HT-29 (cell line): ENCODE data around the gene LCN12. TPM values are rescaled to one million over a fixed set of nuclear protein-coding genes. Genes with fewer than 3 reads are reported as not detected.

Source experiments
- DNase-seq: peaks from one replicate; pipeline ENCODE4 v3.0.0-alpha.2; 2015; ENCODE audit warnings: low spot score
- total RNA-seq: library from RNA; depleted of rRNA; stranded (reverse); fragments of >200 nt; shearing (Covaris generic); gene quantifications from 2 replicates; pipeline ENCODE4 v1.2.3, GENCODE V29; 2014

LCN12 gene
- total RNA-seq, 1 experiment from 2014 or later, result 0.58 TPM

GRCh38 chr9:136972743-136973142 is 20.7 kb downstream of the LCN12 start:
- DNase-seq, result no peak

- DNase-seq, result no peak
Measured at GRCh38 chr9:136973618-136974617, 21.8 kb downstream of the LCN12 start.

DNA sequence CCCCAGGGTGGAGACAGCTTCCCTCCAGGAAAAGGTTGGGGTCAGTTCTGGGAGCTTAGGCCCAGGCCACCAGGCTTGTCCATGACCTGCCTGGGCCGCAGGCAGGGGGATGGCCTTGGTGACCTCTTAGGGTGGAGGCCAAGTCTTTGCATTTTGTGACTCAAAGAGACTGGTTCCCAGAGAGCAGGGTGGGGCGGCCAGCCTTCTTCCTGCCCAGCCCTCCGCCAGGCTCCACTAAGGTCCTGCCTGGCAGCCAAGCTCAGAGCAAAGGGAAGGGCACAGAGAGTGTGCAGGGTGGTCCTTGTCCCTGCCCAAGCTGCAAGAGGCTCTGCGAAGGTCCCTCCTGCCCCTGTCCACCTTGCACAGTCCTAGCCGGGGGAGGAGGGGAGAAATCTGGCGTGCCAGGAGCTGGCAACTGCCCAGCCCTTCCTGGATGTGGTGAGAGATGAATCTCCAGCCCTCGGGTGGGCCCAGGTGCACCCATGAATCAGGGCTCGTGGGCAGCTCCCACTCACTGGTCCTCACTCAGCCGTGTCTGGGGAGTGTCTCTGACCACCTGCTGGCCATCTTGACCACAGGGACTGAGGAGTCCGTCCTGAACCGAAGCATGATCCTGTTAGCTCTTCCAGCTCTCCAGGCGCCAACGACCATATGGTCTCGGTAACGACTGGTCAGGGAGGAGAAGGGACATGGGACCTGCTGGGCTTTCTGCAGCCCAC is 22.9 kb downstream of the LCN12 start:
- no peak for DNase-seq

GRCh38 chr9:136975644-136976043 is 23.6 kb downstream of the LCN12 start:
- no peak for DNase-seq

- DNase-seq, result no peak
Measured at GRCh38 chr9:136977223-136977622, 25.1 kb downstream of the LCN12 start, which contains the start of gene PTGDS. PTGDS (plus strand) TSS chr9:136977504; CDS start chr9:136977579, 75 bp downstream.

DNA sequence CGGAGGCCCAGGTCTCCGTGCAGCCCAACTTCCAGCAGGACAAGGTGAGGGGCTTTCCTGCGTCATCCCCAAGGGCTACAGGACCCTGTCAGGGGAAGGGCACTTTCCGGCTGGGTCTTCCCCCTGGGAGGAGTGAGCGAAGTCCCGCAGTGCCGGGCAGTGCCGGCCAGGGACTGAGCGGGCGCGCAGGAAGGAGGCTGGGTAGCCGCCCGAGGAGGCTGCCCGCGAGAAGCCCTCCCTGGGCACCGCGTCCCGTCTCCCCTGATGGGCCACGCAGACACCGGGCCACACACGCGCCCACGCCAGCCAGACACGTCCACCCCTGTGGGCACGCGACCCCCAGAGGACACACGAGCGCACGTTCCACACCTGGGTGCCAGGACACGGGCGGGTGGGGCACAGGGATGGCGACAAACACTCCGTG is 25.6 kb downstream of the LCN12 start:
- no peak for DNase-seq

DNA sequence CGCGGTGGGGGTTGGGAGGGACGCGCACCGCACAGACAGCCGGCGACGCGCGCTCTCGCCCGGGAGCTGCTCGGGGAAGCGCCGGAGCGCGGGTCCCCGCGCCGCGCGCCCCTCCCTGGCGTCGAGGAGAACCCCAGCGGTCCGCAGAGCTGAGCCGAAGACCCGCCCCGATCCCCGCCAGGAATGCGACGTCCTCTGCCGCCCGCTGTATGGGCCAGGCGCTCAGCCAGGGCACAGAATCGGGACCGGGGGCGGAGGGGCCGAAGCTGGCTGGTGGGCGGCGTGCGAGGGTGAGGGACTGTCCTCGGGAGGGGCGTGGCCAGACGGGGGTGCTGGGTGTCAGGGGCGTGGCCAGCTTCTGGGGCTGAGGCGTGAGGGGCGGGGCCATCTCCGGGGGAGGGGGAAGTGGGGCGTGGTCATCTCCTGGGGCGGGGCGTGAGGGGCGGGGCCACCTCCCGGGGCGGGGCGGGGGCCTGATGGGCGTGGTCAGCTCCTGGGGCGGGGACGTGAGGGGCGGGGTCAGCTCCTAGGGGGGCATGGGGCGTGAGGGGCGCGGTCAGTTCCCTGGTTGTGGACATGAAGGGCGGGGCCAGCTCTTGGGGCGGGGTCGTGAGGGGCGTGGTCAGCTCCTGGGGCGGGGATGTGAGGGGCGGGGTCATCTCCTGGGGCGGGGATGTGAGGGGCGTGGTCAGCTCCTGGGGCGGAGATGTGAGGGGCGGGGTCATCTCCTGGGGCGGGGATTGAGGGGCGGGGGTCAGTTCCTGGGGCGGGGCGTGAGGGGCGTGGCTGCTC is 26.2 kb downstream of the LCN12 start:
- DNase-seq, result no peak

DNA sequence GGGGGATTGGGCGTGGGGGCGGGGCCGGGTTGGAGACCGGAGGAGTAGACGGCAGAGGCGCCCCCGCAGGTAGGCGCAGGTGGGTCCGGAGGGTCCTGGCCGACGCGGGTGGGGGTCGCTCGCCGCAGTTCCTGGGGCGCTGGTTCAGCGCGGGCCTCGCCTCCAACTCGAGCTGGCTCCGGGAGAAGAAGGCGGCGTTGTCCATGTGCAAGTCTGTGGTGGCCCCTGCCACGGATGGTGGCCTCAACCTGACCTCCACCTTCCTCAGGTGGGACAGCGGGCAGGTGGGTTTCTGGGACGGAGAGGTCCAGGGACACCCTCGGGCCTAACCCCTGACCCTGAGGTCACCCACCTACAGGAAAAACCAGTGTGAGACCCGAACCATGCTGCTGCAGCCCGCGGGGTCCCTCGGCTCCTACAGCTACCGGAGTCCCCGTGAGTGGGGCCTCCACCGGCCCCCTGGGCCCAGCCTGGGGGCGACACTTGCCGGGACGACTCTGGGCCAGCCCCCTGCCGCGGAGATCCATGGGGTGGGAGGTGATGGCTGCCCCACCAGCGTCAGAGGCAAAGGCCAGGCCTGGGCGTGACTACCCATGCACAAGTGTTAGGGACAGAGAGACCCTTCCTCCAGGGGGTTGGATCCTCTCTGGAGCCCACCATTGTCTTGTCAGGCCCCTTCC is 26.9 kb downstream of the LCN12 start:
- no peak for DNase-seq

DNA sequence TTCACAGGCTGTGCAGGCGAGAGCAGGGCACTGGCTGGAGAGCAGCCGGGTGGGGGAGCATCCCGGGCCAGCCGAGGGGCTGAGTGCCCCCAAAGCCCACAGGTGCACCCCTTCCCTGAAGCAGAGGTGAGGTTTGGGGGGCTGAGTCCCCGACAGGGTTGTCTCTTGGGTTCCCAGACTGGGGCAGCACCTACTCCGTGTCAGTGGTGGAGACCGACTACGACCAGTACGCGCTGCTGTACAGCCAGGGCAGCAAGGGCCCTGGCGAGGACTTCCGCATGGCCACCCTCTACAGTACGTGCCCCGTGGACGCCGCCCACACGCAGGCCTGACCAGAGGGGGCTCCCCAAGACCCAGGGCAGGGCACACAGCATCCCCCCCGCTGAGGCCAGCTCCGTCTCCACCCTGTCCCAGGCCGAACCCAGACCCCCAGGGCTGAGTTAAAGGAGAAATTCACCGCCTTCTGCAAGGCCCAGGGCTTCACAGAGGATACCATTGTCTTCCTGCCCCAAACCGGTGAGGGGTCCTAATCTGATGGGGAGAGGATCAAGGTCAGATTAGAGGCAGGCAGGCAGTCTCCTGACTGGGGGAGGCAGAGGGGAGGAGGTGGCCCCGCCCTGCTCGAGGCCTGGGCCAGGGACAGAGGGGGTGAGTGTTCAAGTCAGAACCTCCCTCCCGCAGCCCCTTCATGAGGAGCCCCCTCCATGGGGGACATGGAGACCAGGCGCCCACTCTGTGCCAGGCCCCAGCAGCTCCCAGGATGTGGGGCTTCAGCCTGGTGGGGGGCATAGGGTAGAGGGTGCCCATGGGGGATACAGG is 27.9 kb downstream of the LCN12 start:
- DNase-seq, result no peak

DNA sequence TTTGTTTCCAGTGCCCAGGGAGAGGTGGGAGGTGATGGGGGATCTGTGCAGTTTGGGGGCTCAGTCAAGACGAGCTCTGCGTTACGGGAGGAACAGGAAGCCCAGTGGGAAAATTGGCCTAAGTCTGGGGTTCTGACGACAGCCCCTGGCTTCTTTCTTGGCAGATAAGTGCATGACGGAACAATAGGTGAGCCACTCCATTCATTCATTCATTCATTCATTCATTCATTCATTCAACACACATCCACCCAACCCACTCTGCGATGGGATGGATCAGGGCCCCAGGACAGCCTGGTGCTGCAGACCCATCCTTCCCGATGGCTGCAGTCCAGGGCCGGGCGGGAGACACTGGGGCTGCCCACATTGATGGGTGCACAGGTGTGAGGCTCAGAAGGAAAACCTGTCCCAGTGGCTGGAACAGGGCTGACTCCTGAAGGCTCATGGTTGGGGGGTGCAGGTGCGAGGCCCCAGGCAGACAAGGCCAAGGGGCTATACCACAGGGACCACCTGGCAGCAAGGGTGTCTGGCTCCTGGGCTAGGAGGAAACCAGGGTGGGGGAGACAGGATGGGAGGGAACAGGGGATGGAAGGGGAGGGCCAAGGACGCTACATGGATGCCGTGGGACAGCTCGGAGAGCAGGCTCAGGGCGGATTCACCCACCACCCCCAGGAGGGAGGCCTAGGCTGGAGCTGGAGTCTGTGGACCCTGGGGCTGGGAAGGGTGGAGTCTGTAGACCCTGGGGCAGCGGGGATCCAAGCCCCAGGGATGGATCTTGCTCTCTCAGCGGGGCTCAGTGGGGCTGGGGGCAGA is 28.8 kb downstream of the LCN12 start:
- DNase-seq, result no peak

GRCh38 chr9:136981588-136982231 is 29.6 kb downstream of the LCN12 start:
- DNase-seq, result no peak

- no peak for DNase-seq
Measured at GRCh38 chr9:136982232-136983051, 30.4 kb downstream of the LCN12 start, which contains the start of gene LCNL1. LCNL1 (plus strand) TSS chr9:136982993; CDS start chr9:136983587, 594 bp downstream.

- no peak for DNase-seq
Measured at GRCh38 chr9:136983167-136983566, 31.1 kb downstream of the LCN12 start.

DNA sequence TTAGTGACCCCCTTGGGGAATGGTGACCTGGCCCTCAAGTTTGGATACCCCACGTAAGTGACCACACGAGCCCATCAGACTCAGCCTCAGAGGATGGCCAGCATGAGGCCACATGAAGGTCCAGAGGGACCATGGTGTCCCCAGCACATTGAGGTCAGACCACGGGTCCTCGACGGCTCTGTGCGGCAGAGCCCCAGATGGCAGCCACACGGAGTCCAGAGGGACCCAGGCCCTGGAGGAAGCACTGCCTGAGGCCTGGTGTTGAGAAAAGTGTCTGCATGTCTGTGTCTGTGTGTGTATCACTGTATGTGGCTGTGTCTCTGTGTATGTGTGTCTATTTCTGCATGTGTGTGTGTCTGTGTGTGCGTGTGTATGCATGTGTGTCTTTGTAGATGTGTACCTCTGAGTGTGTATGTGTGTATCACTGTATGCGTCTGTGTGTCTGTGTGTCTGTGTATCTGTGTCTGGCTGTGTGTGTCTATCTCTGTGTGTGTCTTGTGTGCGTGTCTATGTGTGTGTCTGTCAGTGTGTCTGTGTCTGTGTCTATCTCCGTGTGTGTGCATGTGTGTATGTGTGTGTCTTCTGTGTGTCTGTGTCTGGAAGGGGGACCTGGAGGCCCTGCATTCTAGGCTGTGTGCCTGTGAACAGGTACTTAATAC is 31.7 kb downstream of the LCN12 start:
- DNase-seq, result no peak

- no peak for DNase-seq
Measured at GRCh38 chr9:136984464-136985026, 32.5 kb downstream of the LCN12 start.

GRCh38 chr9:136985027-136985602 is 33.0 kb downstream of the LCN12 start:
- DNase-seq, result no peak

- no peak for DNase-seq
Measured at GRCh38 chr9:136985853-136986252, 33.8 kb downstream of the LCN12 start.
